Fibroblast of villous mesenchyme (primary cell): ENCODE results near the gene USH1G. TPM values are rescaled to one million over a fixed set of nuclear protein-coding genes. Genes with fewer than 3 reads are reported as not detected.
"Not testable (repeated sequence)": the region's sequence is repeated elsewhere in the genome, so short reads cannot be mapped to it uniquely, and the experiment has no call there.

ENCODE experiments used
- DNase-seq: peaks from one replicate; pipeline ENCODE4 v3.0.0-alpha.2; 2010; ENCODE audit warnings: low read depth
- H3K4me3 ChIP-seq: 2 replicates; pipeline ENCODE4 v1.5.1; 2011; ENCODE audit warnings: low read depth, mild to moderate bottlenecking, low read length
- total RNA-seq: library from RNA; depleted of rRNA; stranded (reverse); fragments of >200 nt; gene quantifications from 2 replicates; pipeline ENCODE4 v1.2.3, GENCODE V29; 2012
- TF ChIP-seq, protein P1 (sequence below): IDR thresholded peaks from 2 replicates; pipeline ENCODE4 v1.5.1; 2012; ENCODE audit warnings: low read depth, mild to moderate bottlenecking, low read length; ENCODE audit not compliant: insufficient read depth

The USH1G gene
- total RNA-seq = not detected in 2 replicates

DNA sequence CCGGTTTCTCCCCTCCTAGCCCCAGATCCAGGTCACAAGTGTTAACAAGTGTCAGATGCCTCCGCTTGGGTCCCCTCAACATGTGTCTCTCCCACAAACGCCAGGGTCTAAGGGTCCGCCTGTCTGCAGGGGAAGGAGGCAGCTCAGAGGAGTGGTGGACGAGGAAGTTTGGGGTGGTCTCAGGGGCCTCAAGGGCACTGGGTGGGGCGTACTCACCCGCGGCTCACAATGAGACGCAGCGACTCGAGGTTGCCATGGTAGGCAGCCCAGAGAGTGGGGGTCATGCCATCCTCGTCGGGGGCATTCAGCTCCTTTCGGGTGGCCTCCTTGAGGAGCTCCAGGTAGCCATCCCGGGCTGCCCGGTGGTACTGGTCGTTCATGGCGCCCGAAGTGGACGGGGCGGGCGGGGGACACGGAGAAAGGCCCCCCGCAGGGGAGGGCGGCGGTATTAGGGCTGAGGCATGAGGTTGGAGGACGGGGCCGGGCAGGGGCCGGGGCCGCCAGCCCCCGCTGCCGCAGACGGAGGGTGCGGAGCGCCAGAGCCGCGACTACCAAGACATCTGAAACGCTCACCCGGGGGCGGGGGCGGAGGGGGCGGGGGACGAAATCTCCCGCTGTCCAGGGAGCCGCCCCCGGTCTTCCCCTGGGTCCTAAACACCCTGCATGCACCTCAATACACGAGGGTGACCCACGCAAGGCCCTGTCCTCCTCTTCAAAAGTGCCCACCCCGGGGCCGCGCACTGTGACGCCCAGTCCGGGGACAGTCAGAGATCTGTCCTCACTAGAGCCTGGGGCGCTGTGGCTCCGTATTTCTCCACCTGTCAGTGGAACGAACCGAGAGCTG, at the start of gene USH1G:
USH1G (minus strand) TSS at position 562 of the 844 bp plus-strand sequence; CDS start at position 380, 182 bp downstream.
- H3K4me3 ChIP-seq = peak within 1 kb of the TSS; percentile 27
- no peak for DNase-seq
- TF ChIP-seq, protein P1, sequence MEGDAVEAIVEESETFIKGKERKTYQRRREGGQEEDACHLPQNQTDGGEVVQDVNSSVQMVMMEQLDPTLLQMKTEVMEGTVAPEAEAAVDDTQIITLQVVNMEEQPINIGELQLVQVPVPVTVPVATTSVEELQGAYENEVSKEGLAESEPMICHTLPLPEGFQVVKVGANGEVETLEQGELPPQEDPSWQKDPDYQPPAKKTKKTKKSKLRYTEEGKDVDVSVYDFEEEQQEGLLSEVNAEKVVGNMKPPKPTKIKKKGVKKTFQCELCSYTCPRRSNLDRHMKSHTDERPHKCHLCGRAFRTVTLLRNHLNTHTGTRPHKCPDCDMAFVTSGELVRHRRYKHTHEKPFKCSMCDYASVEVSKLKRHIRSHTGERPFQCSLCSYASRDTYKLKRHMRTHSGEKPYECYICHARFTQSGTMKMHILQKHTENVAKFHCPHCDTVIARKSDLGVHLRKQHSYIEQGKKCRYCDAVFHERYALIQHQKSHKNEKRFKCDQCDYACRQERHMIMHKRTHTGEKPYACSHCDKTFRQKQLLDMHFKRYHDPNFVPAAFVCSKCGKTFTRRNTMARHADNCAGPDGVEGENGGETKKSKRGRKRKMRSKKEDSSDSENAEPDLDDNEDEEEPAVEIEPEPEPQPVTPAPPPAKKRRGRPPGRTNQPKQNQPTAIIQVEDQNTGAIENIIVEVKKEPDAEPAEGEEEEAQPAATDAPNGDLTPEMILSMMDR = no peak

DNA sequence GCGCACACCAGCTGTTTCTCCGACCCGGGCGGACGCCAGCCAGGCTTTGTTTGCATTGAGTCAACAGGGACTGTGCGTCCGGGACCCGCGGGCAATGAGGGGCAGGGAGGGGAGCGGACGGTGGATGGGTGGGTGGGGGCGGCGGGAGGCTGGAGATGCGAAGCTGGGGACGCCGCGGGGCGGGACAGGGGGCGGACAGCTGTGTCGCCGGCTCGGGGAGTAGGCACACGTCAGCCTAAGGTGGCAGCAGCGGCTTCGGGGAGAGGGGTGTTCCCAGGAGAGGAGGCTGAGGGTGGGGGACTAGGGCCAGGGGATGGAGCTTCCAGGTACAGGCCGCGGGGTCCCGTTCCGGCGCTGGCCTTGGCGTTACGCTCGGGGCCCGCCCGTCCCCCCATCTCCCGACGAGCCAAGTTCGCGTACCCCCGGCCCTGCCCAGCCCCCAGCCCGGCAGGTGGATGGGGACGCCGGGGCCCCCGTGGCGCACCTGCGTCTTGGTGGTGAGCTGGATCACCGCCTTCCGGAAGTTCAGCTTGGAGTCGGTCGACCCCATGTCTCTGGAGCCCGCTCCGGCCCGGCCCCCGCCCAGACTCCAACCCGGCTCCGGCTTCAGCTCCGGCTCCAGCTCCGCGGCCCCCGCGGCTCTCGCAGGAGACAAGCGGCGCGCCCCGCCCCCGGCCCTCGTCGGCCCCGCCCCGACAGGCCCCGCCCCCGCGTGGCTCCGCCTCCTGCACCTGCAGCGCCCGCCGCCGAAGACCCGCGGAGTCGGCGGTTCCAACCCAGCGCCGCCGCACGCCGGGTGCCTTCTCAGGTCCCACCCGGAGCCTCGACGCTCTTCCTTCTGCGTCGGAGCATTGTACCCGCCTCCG, 49.3 kb upstream of the USH1G start, which contains the start of gene HID1:
HID1 (minus strand) TSS at position 653 of the 866 bp plus-strand sequence; CDS start at position 550, 103 bp downstream.
- H3K4me3 ChIP-seq = peak within 1 kb of the TSS; percentile 54
- no peak for DNase-seq

DNA sequence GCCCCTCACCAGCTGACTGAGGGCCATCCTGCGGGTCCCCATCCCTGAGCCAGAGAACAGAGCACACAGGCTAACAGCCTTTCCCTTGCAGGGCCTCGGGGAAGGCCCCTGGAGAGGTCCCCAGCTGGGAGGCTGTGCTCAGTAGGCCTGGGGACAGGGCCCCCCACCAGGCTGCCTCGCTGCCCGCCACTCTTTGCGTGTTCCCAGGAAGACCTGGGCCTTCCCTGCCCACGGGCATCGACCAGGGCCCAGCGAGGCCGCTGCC, 48.7 kb upstream of the USH1G start:
- TF ChIP-seq, protein P1 = no peak
- DNase-seq = no peak
- H3K4me3 ChIP-seq = peak overlapping the region; percentile 54

More for the DNA sequence above, 49.3 kb upstream of the USH1G start, which contains the start of gene HID1:
- TF ChIP-seq, protein P1 = no peak

DNA sequence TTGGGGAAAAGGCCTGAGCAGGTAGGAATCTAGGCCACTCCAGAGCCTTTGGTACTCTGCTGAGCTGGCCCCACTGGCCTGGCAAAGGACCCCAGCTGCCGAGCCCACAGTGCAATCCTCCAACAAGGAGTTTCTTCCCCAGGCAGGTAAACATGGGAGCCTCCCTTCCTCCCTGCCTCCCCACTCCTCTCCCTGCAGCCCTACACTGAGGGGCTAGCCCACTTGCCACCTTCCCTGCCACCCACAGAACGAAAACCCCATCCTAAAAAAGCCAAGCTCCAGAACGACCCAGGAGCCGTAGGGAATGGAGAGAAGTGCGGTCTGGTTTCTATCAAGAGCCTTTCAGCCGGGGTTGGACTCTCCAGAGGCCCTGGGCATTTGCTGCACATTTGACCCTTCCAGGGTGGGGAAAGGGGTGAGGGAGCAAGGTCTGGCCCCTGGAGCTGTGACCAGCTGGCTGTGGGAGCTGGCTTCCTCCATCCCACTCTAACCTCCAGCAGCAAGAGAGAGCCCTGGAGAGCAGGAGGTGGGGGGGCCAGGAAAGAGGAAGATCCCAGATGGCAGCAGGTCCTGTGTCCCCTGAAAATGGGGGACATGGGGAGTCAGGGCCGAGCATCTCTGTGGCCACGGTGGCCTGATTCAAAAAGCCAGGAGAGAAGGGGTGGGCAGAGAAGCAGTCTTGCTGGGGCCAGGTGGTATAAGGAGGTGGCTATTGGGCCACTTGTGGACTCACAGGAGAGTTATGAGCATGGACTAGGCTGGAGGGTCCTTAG, 48.2 kb upstream of the USH1G start:
- TF ChIP-seq, protein P1 = no peak
- no peak overlapping the region for H3K4me3 ChIP-seq

DNA sequence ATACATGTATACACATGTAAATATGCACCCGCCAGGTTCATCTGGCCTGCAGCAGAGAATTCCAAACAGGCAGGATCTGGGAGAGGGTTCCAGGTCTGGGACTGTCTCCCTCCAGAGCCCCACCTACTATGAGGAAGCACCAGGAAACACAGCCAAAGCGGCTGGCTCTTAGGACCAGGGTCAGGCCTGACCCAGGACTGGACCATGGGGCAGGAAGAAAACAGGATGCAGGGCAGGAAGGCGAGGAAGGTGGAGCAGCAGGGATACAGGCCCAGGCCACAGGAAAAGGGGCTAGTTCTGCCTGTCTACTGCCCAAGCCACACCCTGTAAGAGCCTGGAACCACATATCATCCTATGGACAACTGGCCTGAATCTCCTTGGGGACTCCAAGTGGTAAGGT, 47.3 kb upstream of the USH1G start:
- DNase-seq = no peak
- no peak overlapping the region for H3K4me3 ChIP-seq
- TF ChIP-seq, protein P1 = no peak

More for the DNA sequence above, 48.2 kb upstream of the USH1G start:
- no peak for DNase-seq

DNA sequence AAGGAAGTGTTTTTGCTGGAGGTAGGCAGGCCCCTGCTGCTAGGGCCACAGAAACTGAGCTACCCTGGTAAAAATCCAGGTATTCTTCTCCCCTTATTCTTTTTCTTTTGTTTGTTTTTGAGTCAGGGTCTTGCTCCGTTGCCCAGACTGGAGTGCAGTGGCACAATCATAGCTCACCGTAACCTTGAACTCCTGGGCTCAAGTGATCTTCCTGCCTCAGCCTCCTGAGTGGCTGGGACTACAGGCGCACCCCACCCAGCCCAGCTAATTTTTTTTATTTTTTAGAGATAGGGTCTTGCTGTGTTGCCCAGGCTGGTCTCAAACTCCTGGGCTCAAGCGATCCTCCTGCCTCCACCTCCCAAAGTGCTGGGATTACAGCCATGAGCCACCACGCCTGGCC, 46.4 kb upstream of the USH1G start:
- not testable (repeated sequence) for H3K4me3 ChIP-seq, DNase-seq
